ENCODE results near the gene ANKRD28.

The ANKRD28 gene

GRCh38 chr3:15803921-15804320, 6.1 kb upstream of the ANKRD28 start:
- DNase-seq = no peak

DNA sequence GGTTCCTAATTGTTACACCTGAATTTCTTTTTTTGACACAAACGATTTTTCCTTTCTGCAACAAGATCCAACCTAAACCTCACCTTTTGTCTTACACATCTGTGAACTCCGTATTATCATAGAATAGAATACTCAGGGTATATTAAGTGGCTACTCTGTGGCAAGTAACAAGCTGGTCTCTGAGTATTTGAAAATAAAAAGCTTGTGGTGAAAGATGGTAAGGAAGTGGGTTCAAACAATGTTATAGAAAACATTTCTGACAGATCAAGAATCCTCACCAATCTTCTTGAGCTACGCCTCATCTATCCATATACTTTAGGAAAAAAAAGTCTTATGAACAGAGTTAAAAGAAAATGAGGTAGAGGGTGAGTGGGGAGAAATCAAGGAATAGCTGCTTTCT, 3.5 kb upstream of the ANKRD28 start:
- DNase-seq = no peak

GRCh38 chr3:15800780-15801179, 3.0 kb upstream of the ANKRD28 start:
- no peak for DNase-seq

GRCh38 chr3:15800327-15800726, 2.5 kb upstream of the ANKRD28 start:
- no peak for DNase-seq

DNA sequence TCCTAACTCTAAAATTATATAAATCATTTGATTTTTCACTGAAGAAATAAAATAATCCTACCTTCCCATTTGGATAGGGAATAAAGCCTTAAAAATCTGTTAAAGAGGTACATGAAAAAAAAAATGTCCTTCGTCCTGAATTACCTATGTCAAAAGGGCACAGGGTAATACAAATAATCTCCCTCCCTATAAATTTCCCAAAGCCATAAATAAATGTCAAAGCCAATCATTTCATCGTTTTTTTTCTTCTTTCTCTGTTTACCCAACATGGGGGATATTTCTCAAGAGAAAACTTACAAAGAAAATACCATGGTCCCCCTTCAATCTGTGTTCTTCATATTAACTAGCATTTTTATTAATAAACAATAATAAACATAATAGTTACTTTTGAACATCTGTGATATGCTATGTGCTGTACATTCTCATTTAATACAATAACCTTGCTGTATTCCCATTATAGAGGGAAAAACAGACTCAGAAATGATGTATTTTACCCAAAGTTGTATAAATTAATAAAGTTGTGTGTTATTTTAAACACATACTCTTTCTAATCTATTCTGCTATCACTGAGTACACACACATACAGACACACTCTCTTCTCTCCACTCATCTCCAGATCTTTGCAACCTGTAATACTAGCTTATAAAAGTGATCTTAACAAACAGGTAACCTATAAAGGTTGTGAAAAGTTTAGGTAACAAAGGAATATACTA, 910 bp upstream of the ANKRD28 start:
- no peak for DNase-seq

DNA sequence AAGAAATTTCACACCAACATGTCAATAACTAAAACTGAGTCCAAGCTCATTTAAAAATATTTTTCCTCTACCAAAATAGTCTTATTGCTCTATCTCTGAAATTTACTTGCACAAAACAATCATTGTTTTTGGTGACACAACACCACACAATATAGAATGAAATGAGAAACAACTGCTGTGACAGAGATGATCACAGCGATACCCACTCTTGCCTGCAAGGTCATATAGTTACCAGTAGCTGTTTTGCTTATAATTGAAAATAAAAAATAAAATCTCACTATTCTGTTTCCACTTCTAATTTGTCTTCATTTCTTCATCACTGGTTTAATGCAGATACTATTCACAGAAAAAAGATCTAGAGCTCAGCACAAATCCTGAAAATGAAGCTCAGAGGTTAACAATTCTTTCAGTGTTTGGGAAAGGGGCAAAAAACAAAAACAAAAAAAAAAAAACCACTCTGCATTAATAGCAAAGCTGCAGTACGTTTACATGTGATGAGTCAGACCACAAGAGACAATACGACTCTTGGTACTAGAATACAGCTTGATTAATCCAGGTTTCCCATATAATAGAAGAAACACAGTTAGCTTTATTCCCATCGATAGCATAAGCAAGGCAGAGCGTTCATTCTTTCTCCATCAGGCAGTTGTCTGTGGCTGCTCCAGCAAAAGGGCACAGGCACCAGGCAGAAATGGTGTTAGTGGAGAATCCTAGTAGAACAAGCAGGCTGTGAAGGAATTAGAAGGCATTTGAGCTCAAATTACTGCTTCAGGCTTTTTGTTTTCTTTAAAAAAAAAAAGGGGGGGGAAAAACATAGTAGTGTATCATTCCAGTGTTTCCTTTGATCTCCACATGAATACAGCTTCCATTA, 773 bp downstream of the ANKRD28 start:
- DNase-seq = peak in 36 of 58 donors; percentile 1 to 54 (median 19)

- DNase-seq = no peak
Measured at GRCh38 chr3:15796331-15796730, 1.4 kb downstream of the ANKRD28 start.

DNA sequence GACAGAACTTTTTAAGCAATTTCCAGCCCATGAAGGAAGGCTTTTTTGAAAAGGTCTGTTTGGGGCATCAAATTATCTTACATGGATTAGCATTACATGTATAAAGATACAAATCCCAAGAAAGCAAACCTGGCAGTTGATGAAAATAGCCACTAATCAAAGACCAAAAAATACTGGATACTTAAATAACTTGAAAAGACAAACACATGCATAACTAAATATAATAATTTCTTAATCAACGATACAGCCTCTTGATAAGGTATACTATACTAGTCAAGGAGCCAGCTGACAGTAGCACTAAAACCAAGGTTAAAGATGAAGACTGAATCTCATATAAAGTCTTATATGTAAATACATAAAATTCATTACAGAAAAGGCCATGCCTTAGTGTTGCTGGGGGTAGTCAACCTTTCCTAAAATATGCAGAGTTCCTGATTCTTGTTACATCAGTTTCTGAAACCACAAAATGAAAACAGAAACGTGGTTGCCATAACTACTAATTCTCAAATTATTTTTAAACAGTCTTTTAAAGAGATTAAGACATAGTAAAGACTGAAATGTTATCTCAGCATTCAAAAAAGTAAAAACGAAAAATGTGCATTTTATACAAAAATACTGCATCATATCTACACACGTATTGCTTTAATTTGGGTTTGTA, 2.0 kb downstream of the ANKRD28 start:
- no peak for DNase-seq

GRCh38 chr3:15794842-15795650, 2.7 kb downstream of the ANKRD28 start:
- DNase-seq = no peak

GRCh38 chr3:15794303-15794771, 3.4 kb downstream of the ANKRD28 start:
- DNase-seq = no peak

- no peak for DNase-seq
Measured at GRCh38 chr3:15791525-15791924, 6.3 kb downstream of the ANKRD28 start.

DNA sequence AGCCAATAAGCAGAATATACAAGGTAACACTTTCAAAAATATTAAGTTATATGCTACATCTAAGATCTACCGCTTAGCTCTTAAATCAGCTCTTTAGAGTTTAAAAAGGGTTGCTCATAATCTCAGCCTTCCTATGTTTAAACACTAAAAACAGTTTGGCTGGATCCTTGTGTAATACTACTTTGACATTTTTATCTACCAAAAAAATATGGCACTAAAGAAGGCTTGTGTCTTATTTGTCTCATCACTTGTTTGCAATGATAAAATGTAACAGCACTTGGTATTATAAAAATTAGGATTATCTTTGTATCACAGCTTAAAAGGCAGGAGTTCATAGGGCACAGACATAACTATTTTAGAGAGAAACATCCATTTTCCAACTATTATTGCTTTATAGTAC, 9.8 kb downstream of the ANKRD28 start:
- DNase-seq = no peak

DNA sequence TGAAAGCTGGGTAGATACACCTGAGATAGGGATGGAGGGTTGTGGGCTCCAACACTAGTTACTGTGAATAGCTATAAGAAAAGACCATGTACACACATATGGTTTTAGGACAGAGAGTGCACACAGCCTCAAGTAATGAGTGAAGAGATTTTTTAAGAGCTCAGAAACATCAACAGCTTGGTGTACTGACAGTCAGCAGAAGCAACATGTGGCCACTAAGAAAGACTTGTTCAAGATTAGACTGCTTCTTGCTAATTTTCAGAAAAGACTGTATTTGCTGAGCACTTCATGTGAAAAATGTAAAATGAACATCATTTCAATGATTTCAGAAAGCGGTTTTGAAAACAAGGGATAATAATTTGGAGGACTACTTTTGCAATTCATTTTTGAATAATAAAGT, 10.3 kb downstream of the ANKRD28 start:
- DNase-seq = no peak

GRCh38 chr3:15783361-15783969, 14.3 kb downstream of the ANKRD28 start:
- no peak for DNase-seq

GRCh38 chr3:15782429-15782828, 15.3 kb downstream of the ANKRD28 start:
- no peak for DNase-seq

- DNase-seq = no peak
Measured at GRCh38 chr3:15781637-15782402, 16.0 kb downstream of the ANKRD28 start.

DNA sequence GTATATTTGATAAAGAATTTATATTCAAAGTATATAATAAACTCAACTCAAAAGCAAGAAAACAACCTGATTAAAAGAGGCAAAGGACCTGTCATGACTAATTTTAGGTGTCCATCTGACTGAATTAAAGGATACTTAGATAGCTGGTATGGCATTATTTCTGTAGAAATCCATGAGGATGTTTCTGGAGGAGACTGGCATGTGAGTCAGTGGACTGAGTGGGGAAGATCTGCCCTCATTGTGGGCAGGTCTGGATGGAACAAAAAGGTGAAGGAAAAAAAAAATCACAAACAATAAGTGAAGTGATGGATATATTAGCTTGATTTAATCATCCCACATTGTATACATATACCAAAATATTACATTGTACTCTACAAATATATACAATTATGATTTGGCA, 16.6 kb downstream of the ANKRD28 start:
- no peak for DNase-seq

DNA sequence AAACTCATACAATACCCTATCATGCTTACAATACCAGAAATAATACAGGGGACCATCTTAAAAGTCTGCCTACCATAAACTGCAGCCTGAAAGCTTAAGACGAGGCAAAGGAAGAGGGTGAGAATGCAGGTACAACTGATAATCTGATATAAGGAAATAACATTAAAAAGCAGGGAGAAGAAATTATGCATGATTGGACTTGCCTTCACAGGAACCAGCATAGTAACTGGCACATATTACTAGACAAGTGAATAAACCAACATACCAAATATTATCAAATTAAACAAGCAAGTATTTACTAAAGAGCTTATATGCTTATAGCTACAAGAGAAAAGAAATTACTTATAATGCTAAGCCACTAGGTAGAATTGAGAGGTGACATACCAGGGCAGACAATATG, 18.7 kb downstream of the ANKRD28 start:
- no peak for DNase-seq

DNA sequence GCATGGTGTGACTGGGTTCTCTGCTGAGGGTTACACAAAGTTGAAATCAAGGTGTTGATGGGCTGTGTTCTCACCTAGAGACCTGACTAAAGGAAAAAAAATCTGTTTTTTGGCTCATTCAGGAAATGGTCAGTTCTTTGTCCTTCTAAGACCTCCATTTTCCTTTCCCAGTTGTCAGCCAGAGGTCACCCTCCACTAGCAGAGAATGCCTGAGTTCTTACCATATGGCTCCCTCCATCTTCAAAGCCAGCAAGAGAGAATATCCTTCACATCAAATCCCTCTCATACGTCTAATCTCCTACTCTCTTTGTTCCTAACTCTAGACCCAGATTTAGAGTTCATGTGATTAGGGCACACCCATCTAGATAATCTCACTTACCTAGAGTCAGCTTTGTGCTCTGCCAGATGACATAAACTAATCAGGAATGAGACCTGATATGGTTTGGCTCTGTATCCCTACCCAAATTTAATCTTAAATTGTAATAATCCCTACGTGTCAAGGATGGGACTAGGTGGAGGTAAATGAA, 19.4 kb downstream of the ANKRD28 start:
- no peak for DNase-seq
